GM21526 (cell line): ENCODE results near the gene HAND1.

Source experiments
- ATAC-seq: cut with Tn5 transposase; IDR thresholded peaks from one replicate; pipeline ENCODE4 v1.9.1; 2021; ENCODE audit warnings: moderate library complexity; ENCODE audit not compliant: unreplicated experiment, low FRiP score

HAND1 gene

DNA sequence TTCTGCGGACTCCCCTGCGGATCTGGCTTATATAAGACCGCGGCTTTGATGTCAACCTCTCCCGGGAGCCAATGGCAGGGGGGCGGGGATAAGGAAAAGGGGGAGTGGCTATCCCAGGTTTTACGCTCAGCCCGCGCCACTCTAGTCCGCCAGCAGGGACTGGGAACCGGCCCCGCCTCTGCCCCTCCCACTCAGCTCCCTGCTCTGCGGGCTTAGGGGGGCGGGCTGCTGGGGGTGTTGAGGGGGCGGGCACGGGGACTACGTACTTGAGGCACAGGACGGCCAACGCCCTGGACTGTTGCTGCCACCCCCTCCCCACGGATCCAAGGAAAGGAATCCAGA is at the start of gene HAND1:
Gene HAND1 (minus strand): TSS at position 4 of the 342 bp plus-strand sequence. CDS start 219 bp downstream, outside the sequence.
- no peak for ATAC-seq

DNA sequence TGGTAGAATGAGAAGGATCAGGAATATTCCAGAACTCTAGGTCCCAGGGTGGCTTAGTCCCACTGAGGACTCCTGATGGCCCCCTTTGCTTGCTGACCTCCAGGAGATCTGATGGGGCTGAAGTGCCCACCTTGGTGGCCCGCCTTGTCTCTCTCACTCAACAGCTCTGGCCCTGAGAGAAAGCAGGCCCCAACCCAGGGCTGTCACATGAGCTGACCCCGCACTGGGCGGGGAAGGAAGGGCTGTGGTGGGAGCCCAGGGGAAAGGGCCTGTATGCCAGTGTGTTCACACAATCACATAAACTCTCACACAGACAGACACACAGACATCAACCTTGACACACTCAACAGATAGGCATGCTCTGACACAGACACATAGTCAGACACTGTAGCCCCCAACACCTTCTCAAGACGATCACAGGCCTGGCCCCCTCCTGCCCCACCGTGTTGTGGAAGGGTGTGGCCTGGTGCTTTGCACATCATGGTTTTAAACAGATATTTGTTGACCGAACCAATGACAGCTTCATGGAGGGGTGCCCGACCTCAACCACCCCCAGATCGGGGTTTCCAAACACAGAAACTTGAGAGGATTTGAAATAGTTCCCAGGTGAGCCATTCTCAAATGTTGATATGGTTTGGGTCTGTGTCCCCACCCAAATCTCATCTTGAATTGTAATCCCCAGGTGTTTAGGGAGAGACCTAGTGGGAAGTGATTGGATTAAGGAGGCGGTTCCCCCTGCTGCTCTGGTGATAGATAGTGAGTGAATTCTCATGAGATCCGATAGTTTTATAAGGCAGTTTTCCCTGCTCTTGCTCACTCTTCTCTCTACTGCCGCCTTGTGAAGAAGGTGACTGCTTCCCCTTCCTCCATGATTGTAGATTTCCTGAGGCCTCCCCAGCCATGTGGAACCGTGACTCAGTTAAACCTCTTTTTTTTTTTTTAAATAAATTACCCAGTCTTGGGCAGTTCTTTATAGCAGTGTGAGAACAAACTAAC is 48.5 kb upstream of the HAND1 start:
- ATAC-seq = no peak

DNA sequence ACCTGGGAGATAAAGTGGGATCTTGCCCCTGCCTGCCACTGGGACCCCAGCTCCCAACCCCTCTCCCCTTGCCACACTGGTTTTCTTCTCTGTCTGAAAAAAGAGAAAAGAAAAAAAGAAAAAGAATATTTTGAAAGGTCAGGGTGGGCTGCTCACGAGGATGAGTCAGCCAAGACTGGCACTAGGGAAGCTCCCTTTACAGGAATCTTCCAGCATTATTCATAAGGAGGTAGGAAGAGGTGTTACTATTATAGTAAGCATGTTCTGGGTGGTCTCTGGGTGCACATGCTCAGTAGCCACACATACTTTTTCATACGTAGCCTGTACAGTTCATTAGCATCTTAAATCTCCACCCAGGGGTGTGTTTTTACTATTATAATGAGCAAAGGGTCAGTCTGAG is 46.8 kb upstream of the HAND1 start:
- ATAC-seq = no peak

DNA sequence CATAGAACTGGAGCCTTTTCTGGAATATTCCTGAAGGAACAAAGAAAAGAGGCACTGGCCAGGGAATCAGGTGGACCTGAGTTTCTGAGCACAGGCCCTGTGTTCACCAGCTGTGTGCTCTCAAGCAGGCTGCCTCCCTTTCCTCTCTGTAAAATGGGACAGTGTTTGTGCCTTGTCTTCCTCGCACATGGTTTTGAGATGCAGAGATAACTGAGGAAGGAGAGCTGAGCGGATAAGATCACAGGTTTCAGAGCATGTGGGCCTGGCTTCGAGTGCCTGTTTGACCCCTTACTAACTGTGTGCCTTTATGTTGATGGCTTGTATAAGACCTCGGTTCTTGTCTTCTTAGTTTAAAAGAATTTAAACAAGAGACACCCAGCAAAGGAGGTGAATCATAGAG is 46.2 kb upstream of the HAND1 start:
- ATAC-seq = no peak

DNA sequence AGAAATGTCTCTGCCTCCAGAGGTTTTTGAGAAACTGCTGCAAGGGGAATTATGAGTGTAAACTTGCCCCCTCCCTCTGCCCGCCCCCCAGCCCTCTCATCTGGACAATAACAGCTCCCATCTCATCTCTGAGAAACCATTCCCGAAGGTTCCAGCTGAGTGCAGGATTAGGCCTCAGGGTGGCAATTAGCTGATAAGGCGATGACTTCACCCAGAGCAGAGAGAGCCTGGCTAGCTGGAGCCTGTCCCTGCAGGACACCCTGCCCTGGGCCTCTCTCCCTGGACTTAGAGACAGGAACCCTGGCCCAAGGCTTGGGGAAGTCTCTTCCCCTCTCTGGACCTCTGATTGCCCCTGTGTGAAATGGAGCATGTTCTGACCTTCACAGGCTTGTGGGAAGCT is 45.7 kb upstream of the HAND1 start:
- no peak for ATAC-seq

DNA sequence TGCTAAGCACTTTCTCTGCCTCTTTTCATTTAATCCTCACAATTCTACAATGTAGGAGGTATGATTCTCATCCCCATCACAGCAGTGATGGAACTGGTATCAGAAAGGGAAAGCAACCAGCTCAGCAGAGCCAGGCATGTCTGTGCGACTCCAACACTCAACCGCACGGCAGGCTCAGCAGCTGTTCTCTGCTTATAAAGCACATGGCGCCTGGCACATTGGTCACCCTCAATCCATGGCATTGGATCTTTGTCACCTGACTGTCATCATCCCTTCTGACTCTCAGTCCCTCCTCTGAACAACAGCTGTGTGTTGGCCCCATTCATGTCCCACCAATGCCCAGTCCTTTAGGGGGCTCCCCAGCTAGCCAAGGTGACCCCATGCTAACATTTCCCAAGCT is 45.1 kb upstream of the HAND1 start:
- ATAC-seq = no peak

DNA sequence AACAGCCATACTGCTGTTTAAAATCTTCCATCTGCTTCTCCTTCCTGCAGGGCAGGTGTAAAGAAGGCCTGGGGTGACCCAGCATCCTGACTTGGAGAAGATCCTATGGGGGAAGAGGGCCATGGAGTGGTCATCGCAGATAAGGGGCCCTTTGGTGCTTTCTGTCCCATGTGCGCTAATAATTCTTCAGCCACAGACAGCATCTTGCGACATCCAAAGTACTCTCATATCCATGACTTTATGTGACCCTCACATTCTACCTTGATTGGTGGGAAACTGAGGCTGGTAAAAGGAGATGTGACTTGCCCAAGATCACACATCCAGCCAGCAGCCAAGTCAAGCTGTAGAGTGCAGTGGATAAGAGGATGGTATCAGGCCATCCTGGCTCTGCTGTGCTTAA is 44.3 kb upstream of the HAND1 start:
- no peak for ATAC-seq

DNA sequence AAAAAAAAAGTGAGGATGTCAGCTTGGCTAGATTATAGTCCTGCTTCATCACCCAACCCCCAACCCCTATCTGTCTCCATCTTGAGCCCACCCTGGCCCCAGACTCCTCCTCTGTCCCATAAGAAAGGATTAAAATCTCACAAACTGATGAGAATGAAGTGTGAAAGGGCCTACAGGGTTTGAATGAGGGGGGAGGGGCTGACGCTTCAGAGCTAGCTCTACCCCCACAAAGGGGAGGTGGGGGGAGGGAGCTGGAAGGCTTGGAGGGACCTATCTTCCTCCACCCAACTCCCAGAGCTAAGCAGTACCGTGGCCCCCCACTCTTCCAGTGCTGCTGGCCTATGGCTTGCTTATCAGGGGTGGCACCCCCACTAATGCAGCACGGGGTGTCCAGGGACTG is 43.7 kb upstream of the HAND1 start:
- ATAC-seq = no peak

DNA sequence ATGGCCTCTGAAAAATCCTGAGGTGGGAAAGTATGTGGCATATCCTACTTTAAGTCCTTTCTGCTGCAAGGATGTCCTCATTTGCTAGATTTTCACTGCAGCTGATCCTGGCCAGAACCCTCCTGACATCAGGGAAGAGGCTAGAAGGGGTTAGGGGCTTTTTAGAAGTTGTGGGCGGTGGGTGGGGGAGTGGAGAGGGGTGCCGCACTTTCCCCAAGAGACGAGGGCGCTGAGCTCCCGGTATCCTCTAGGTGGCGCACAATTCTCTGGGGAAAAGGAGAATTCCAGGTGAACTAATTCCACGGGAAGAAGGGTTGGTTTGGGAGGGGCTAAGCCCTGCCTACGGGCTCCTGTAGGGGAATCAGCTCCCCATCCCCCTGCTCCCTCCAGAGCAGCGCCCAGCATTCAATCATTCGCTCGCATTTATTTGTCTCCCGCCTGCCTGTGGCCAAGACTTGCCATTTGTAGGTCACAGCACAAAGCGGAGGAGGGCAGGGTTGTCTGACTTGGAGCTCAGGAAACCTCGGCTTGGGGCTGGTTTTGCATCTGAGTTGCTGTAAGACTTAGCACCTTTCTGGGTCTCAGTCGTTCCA is 42.9 kb upstream of the HAND1 start:
- no peak for ATAC-seq

DNA sequence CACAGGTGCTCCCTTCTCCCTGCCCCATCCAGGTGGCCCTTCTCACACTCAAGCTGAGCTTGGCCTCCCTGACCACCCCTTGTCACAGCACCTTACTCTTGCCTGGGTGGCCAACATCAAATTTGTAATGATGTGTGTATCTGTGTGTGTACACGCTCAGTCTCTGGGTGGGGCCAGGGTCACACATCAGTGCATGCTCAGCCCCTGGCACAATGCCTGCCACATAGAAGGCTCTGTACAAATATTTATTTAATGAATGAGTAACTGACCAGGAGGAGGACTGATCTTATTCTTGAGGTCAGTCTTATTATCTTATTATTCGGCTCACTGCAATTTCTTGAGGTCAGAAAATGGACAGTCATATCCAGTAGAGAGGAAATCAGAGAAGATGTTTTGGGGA is 41.3 kb upstream of the HAND1 start:
- ATAC-seq = no peak

DNA sequence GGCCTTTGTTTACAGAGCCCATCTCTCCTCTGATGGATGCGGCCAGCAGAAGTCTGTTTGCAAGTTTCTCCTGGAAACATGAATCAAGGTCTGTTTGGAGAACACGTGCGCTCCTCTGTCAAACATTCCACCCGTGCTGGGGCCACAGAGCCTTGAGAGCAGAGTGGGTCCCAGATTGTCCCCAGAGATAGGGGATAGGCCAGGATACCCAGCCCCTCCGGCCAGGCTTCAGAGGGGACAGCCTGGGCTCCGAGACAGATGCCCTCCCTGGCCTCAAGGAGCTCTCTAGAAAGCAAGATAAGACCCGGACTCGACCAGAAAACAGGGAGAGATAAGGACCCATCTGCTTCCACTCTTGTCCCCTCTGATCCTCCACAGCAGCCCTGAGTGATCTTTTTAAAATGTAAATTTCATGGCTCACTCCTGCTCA is 40.4 kb upstream of the HAND1 start:
- ATAC-seq = no peak

DNA sequence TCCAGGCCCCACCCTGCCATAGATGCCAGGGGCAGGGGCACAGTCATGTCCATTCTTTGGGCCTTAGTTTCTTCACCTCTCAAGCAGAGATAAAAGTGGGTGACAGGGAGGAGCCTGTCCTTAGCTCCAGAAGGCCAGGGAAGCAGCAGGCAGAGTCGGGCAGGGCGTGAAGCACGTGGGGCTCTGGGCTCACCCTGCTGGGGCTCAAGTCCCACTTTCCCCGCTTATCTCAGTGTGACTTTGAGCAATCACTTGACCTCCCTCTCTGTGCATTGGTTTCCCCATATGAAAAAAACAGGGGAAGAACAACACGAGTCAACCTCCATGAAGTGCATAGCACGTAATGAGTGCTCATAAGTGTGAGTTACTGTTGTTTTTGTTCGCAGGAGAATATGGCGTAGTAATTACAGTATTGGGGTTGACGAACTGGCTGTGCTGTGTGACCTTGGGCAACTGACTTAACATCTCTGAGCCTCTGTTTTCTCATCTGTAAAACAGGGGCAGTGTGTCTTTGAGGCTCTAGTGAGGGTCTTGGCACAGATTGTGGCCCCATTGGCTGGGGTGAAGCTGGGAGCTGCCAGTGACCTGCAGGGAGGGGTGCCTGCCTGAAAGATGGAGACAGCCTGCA is 39.9 kb upstream of the HAND1 start:
- no peak for ATAC-seq

DNA sequence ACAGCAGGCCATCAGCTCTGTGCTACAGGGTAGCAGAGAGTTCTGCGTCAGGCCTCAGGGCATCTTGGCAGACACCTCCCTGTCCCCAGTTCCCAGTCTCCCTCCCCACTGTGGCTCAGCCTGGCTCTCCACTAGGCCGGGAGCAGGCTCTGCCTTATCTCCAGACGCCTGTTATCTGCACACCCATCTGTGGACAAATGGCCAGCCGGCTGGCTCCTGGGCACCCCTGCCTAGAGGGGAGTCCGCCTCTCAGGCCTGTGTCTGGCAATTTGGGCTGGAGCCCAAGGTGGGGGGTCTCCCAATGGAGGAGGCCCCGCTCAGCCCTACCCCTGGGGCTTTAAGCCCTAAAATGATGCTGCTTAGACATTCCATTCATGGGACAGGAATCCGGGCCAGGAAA is 39.2 kb upstream of the HAND1 start:
- no peak for ATAC-seq

DNA sequence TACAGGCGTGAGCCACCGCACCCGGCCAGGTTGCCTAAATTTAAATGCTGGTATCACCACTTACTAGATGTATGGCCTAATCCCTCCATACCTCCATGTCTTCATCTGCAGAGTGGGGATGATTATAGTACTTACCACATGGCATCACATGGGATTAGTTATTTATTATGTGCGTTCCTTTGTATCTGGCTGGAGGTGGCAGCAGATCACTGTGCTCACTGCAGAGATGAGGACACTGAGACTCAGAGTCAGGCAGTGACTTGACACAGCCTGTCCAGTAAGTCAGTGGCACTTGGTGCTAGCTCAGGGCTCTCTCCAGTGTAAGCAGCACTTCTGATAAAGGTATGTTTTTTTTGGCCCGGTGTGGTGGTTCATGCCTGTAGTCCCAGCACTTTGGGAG is 38.4 kb upstream of the HAND1 start:
- no peak for ATAC-seq

DNA sequence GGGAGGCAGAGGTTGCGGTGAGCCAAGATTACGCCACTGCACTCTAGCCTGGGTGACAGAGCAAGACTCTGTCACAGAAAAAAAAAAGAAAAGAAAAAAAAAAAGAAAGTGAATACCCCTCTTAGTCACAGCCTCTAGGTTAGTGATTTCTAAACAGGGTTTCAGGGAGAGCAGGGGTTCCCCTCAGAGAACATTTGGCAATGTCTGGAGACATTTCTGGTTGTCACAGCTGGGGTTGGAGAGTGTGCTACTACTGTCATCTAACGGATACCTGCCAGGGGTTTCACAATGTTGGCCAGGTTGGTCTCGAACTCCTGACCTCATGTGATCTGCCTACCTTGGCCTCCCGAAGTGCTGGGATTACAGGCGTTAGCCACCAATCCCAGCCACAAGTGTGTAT is 37.5 kb upstream of the HAND1 start:
- ATAC-seq = peak; percentile 47

DNA sequence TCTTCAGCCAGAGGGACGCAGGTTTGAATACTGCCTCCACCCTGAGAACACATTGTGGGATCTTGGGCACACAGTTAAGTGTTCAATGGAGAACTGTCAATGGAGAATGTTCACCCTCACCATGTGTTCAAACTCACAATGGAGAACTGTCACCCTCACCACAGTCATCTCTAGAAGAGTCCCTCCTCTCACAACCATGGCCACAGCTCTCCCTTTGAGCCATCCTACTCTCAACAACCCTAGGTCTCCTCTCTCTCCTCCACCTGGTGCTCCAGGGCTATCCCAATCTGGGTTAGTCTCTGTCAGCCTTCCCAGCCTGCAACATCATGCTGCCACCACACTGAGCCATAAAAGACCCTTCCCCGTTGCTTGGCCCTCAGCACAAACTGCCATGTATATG is 36.3 kb upstream of the HAND1 start:
- ATAC-seq = no peak

DNA sequence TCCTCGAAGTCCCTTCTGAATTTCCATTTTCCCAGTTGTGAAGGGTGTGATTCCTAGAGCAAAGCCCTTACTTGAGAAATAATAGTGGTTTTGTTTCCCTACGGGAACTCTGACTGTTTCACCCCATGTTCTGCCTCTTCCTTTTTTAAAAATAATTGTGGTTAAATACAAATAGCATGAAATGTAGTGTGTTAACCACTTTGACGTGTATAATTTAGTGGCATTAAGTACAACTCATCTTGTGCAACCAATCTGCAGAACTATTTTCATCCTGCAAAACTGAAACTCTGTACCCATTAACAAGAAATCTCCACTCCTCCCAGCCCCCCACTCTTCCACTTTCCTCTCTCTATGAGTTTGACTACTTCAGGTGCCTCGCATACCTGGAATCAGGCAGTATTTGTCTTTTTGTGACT is 35.6 kb upstream of the HAND1 start:
- ATAC-seq = no peak

DNA sequence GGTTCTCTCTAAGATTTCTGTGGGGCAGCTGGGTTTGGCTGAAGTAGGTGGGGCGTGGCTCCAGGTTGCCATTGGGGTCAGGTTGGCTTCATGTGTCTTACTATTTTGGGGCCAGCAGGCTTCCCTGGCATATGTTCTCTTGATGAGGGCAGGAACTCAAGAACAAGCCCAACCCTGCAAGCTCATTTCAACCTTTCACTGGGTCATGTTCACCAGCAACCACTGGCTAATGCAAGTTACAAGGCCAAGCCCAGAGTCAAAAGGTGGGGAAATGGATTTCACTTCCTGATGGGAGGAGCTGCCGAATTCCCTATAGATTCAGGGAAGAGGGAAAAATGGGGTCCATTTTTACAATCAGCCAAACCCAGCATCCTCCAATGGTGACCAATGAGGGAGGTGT is 34.0 kb upstream of the HAND1 start:
- no peak for ATAC-seq

DNA sequence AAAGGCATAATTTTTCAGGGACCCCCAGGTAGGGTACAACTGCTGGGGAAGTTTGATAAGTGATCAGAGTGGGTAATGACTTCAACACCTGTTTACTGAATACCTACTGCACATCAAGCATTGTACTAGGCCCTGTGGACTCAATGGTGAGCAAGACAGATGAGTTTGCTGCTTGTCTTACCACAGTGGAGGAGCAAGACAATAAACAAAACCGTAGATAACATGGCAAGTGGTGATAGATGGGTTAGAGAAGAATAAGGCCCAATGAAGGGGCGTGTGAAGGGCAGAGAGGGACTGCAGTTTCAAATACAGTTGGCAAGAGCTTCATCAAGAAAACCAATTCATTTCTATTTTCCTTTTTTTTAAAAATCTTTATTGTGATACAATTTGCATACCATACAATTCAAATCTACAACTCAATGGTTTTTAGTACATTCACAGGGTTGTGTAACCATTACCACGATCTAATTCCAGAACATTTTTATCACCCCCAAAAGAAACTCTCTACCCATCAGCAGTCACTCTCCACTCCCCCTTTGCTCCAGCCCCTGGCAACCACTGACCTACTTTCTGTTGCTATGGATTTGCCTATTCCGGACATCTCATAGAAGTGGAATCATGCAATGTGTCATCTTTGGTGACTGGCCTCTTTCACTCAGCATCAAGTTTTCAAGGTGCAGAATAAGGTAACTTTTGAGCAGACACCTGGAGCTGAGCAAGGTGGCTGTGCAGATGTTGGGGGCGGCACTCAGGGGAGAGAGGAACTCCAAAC is 31.9 kb upstream of the HAND1 start:
- no peak for ATAC-seq

DNA sequence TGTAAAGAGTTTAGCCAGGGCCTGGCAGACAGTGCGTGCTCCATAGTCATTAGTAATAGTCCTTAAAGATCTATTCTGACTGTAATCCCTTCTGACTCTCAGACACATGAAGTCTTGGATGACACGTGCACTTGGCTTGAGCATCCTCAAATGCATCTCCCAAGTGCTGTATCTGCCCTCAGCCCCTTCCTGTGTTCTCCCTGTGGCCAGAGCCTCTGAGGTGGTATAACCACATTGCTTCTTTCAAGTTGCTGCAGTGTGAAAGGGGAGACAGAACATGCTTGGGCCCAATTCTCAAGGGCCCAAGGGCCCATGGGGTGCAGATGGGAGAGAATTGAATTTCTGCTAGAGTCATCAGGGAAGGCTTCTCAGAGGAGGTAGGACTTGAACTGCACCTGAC is 30.1 kb upstream of the HAND1 start:
- ATAC-seq = no peak

DNA sequence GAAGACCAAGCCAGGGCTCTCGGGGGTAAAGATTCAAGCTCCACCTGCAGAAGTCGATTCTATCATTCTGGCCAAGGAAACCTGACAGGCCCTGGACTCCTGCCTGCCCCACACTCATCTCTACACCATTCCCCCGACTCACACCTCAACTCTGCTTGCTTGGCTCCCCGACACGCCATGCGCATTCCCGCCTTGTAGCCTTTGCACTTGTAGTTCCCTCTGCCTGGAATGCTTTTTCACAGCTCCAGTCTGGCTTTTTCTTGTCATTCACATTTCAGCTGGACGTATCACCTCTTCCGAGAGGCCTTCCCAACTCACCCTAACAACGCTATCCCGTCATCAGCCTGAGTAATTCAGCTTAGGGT is 28.7 kb upstream of the HAND1 start:
- no peak for ATAC-seq
